OCI-LY3 (cell line): Measurements from ENCODE around the gene VAT1L.

Source experiments
- EZH2phosphoT487 ChIP-seq: fragments of 200-600 bp; shearing (Covaris generic); IDR thresholded peaks from 2 replicates; pipeline ENCODE4 v1.6.1; 2018; ENCODE audit warnings: antibody characterized with exemption, mixed run types, low read depth
- TF ChIP-seq, protein P1 (sequence below): fragments of 200-600, 300-600 bp; sonication (generic); IDR thresholded peaks from 2 replicates; pipeline ENCODE4 v1.5.1; 2014; ENCODE audit warnings: antibody characterized with exemption, low read length, low read depth

DNA sequence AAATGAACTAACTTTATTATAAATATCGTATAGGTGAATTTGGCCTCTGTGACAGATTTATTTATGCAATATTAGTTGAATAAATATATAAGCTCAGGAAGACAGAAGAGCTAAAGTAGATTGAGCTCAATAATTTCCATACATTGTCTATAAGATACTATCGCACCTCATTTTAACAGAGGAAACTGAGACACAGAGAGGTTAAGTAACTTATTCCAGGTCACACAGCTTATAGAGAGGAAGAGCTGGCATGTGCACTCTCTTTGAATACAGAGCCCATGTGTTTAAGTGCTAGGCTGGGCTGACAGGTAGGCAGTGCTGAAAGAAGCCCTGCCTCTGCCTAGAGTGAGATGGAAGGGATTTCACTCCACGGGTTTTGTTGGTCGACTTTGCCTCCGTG lies 48.4 kb downstream of the VAT1L start:
- TF ChIP-seq, protein P1, sequence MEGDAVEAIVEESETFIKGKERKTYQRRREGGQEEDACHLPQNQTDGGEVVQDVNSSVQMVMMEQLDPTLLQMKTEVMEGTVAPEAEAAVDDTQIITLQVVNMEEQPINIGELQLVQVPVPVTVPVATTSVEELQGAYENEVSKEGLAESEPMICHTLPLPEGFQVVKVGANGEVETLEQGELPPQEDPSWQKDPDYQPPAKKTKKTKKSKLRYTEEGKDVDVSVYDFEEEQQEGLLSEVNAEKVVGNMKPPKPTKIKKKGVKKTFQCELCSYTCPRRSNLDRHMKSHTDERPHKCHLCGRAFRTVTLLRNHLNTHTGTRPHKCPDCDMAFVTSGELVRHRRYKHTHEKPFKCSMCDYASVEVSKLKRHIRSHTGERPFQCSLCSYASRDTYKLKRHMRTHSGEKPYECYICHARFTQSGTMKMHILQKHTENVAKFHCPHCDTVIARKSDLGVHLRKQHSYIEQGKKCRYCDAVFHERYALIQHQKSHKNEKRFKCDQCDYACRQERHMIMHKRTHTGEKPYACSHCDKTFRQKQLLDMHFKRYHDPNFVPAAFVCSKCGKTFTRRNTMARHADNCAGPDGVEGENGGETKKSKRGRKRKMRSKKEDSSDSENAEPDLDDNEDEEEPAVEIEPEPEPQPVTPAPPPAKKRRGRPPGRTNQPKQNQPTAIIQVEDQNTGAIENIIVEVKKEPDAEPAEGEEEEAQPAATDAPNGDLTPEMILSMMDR = no peak
- no peak for TF ChIP-seq EZH2phosphoT487
